A673 (cell line): ENCODE data around the gene ARSA. TPM values are rescaled to one million over a fixed set of nuclear protein-coding genes. Genes with fewer than 3 reads are reported as not detected.

ENCODE experiments used
- BruUV-seq: library from RNA; stranded (reverse); fragments of 400-500 nt; replicated peaks from 2 replicates; lab custom pipeline; 2021; lab: Mats Ljungman, UMichigan
- CTCF ChIA-PET: fragments of 300-600 bp; sonication (Branson Sonifier 250); formaldehyde crosslinking; loops from one replicate; lab custom pipeline; 2022; ENCODE audit warnings: antibody characterized with exemption; lab: Charles Lee
- POLR2A ChIA-PET: fragments of 300-600 bp; sonication (Branson Sonifier 250); formaldehyde crosslinking; loops from one replicate; lab custom pipeline; 2022; ENCODE audit warnings: antibody characterized with exemption; ENCODE audit not compliant: low non-redundant PET; lab: Charles Lee
- DNase-seq: peaks from one replicate; pipeline ENCODE4 v3.0.0-alpha.2; 2015; ENCODE audit warnings: low spot score
- H3K27ac ChIP-seq: fragments of 200-600 bp; sonication (generic); 2 replicates; pipeline ENCODE4 v1.5.1; 2016; ENCODE audit warnings: mixed run types, low read depth, mild to moderate bottlenecking, mixed read lengths, antibody characterized with exemption, low read length; ENCODE audit not compliant: poor library complexity, severe bottlenecking
- H3K27me3 ChIP-seq: fragments of 200-600 bp; sonication (generic); replicated peaks from 2 replicates; pipeline ENCODE4 v1.6.1; 2017; ENCODE audit warnings: mixed run types, low read depth, mild to moderate bottlenecking, mixed read lengths, antibody characterized with exemption, low read length; ENCODE audit not compliant: insufficient read depth, poor library complexity
- H3K36me3 ChIP-seq: fragments of 200-600 bp; sonication (generic); 2 replicates; pipeline ENCODE4 v1.6.1; 2016; ENCODE audit warnings: mixed run types, mild to moderate bottlenecking, mixed read lengths, antibody characterized with exemption, low read length; ENCODE audit not compliant: insufficient read depth, poor library complexity, severe bottlenecking
- H3K4me1 ChIP-seq: fragments of 200-600 bp; sonication (generic); 2 replicates; pipeline ENCODE4 v1.6.1; 2017; ENCODE audit warnings: mixed run types, mild to moderate bottlenecking, mixed read lengths, antibody characterized with exemption, low read length; ENCODE audit not compliant: insufficient read depth, poor library complexity, severe bottlenecking
- H3K4me3 ChIP-seq: fragments of 200-600 bp; sonication (generic); 2 replicates; pipeline ENCODE4 v1.5.1; 2016; ENCODE audit warnings: low read depth, mixed run types, mild to moderate bottlenecking, mixed read lengths, low read length; ENCODE audit not compliant: poor library complexity, severe bottlenecking
- H3K9me3 ChIP-seq: fragments of 200-600 bp; sonication (generic); 2 replicates; pipeline ENCODE4 v1.6.1; 2016; ENCODE audit warnings: mixed run types, low read depth, mild to moderate bottlenecking, mixed read lengths, antibody characterized with exemption, low read length; ENCODE audit not compliant: poor library complexity, severe bottlenecking
- CTCF ChIP-seq: fragments of 300-800, 200-600 bp; sonication (generic); conservative IDR thresholded peaks from 2 replicates; pipeline ENCODE4 v1.5.1; 2017; ENCODE audit warnings: low read depth, mild to moderate bottlenecking, antibody characterized with exemption, low read length, moderate library complexity, mixed read lengths
- EZH2 ChIP-seq: fragments of 200-600 bp; sonication (generic); IDR thresholded peaks from 2 replicates; pipeline ENCODE4 v1.6.1; 2017; ENCODE audit warnings: borderline replicate concordance, low read depth, mild to moderate bottlenecking, mixed read lengths, antibody characterized with exemption, low read length; ENCODE audit not compliant: poor library complexity, severe bottlenecking
- intact Hi-C: fragments of 100-400 bp; cut with micrococcal nuclease; formaldehyde crosslinking; loops from one replicate; pipeline ENCODE4 v1.10.0; 2022; ENCODE audit not compliant: unreplicated experiment
- total RNA-seq: library from RNA; stranded (reverse); gene quantifications from 2 replicates; pipeline ENCODE4 v1.2.3, GENCODE V29; 2021

The ARSA gene
- total RNA-seq, 1 experiment from 2014 or later: 15.6 TPM

GRCh38 chr22:50584106-50585096, 43.6 kb downstream of the ARSA start:
- Histone ChIP-seq H3K27me3 (no peaks in the 10 kb centered on the region), H3K4me3 (no peak overlapping the region), H3K9me3 (no peaks in the 10 kb centered on the region), H3K4me1 (no peaks in the 10 kb centered on the region), H3K27ac (no peak overlapping the region), H3K36me3 (no peaks in the 10 kb centered on the region)
- DNase-seq: no peak
- TF ChIP-seq CTCF: no peak
- TF ChIP-seq EZH2: no peak
- intact Hi-C loops: no loop called here
- CTCF ChIA-PET: no interaction called here
- no TSS peak for BruUV-seq
- POLR2A ChIA-PET: no interaction called here

GRCh38 chr22:50583294-50583861, 44.6 kb downstream of the ARSA start:
- Histone ChIP-seq H3K27me3 (no peaks in the 10 kb centered on the region), H3K9me3 (no peaks in the 10 kb centered on the region), H3K4me1 (no peaks in the 10 kb centered on the region), H3K27ac (peak overlapping the region; percentile 92), H3K4me3 (peak overlapping the region; percentile 74), H3K36me3 (no peaks in the 10 kb centered on the region)
- ChIA-PET POLR2A (no interaction called here), CTCF (interaction anchor here (0.5 kb wide), 1 partner anchor 37 kb away, joined by 4 read pairs; no protein-coding TSS in a partner anchor)
- no TSS peak for BruUV-seq
- intact Hi-C loops: no loop called here
- TF ChIP-seq CTCF: no peak
- no peak for TF ChIP-seq EZH2
- no peak for DNase-seq

GRCh38 chr22:50582493-50583293, 45.3 kb downstream of the ARSA start, which contains the start of gene CHKB:
Gene CHKB (minus strand): TSS chr22:50582849. CDS start chr22:50582781, 68 bp downstream.
- Histone ChIP-seq H3K9me3 (no peaks in the 10 kb centered on the region), H3K27ac (peak within 1 kb of the TSS; percentile 92), H3K36me3 (no peaks in the 10 kb centered on the region), H3K4me1 (no peaks in the 10 kb centered on the region), H3K4me3 (peak within 1 kb of the TSS; percentile 74), H3K27me3 (no peaks in the 10 kb centered on the region)
- CTCF ChIA-PET: interaction anchor here (0.5 kb wide), 1 partner anchor 37 kb away, joined by 4 read pairs; no protein-coding TSS in a partner anchor
- POLR2A ChIA-PET: no interaction called here
- peak; percentile 99 for DNase-seq
- no peak for TF ChIP-seq CTCF
- no peak for TF ChIP-seq EZH2
- intact Hi-C loops: no loop called here
- no TSS peak for BruUV-seq
